H9 (cell line): ENCODE measurements around the gene ARHGAP4. TPM values are rescaled to one million over a fixed set of nuclear protein-coding genes. Genes with fewer than 3 reads are reported as not detected.

Experiments used
- DNase-seq: peaks from one replicate; pipeline ENCODE4 v3.0.0-alpha.2; 2017
- H2AFZ ChIP-seq: one replicate; pipeline ENCODE4 v1.6.1; 2013; ENCODE audit warnings: mild to moderate bottlenecking, low read length, control low read depth, moderate library complexity
- H2AK5ac ChIP-seq: 2 replicates; pipeline ENCODE4 v1.6.1; 2013; ENCODE audit warnings: low read length, control low read depth, mixed read lengths; ENCODE audit not compliant: insufficient read length
- H2BK120ac ChIP-seq: one replicate; pipeline ENCODE4 v1.6.1; 2013; ENCODE audit warnings: low read depth, mild to moderate bottlenecking, low read length, control low read depth, inconsistent platforms; ENCODE audit not compliant: poor library complexity, severe bottlenecking
- H2BK12ac ChIP-seq: 2 replicates; pipeline ENCODE4 v1.6.1; 2013; ENCODE audit warnings: low read length, control low read depth, mixed read lengths, low read depth; ENCODE audit not compliant: insufficient read length
- H2BK15ac ChIP-seq: 2 replicates; pipeline ENCODE4 v1.6.1; 2013; ENCODE audit warnings: low read depth, low read length, control low read depth
- H2BK20ac ChIP-seq: one replicate; pipeline ENCODE4 v1.6.1; 2013; ENCODE audit warnings: low read depth, mild to moderate bottlenecking, low read length, control low read depth, inconsistent platforms; ENCODE audit not compliant: poor library complexity, severe bottlenecking
- H2BK5ac ChIP-seq: 2 replicates; pipeline ENCODE4 v1.6.1; 2013; ENCODE audit warnings: low read length, control low read depth, mixed read lengths; ENCODE audit not compliant: insufficient read length
- H3K14ac ChIP-seq: 2 replicates; pipeline ENCODE4 v1.6.1; 2013; ENCODE audit warnings: low read length, control low read depth; ENCODE audit not compliant: insufficient read depth
- H3K18ac ChIP-seq: 2 replicates; pipeline ENCODE4 v1.6.1; 2013; ENCODE audit warnings: low read depth, mild to moderate bottlenecking, mixed read lengths, low read length, control low read depth; ENCODE audit not compliant: insufficient read length
- H3K23ac ChIP-seq: 2 replicates; pipeline ENCODE4 v1.6.1; 2013; ENCODE audit warnings: low read length, control low read depth, mixed read lengths, low read depth; ENCODE audit not compliant: insufficient read length
- H3K23me2 ChIP-seq: 2 replicates; pipeline ENCODE4 v1.6.1; 2013; ENCODE audit warnings: low read depth, mild to moderate bottlenecking, mixed read lengths, low read length, control low read depth; ENCODE audit not compliant: insufficient read length, poor library complexity, severe bottlenecking
- H3K27ac ChIP-seq: 2 replicates; pipeline ENCODE4 v1.5.1; 2013; ENCODE audit warnings: low read length, control low read depth, mixed read lengths, low read depth; ENCODE audit not compliant: insufficient read length
- H3K27me3 ChIP-seq: 2 replicates; pipeline ENCODE4 v1.6.1; 2013; ENCODE audit warnings: low read length, control low read depth, inconsistent platforms; ENCODE audit not compliant: insufficient read depth
- H3K4ac ChIP-seq: 2 replicates; pipeline ENCODE4 v1.6.1; 2013; ENCODE audit warnings: low read depth, mild to moderate bottlenecking, control low read depth, inconsistent platforms, low read length, moderate library complexity
- H3K4me1 ChIP-seq: 2 replicates; pipeline ENCODE4 v1.6.1; 2013; ENCODE audit warnings: low read length, control low read depth, inconsistent platforms; ENCODE audit not compliant: insufficient read depth
- H3K4me2 ChIP-seq: 2 replicates; pipeline ENCODE4 v1.6.1; 2013; ENCODE audit warnings: low read length, control low read depth, mixed read lengths; ENCODE audit not compliant: insufficient read length, insufficient read depth
- H3K56ac ChIP-seq: 2 replicates; pipeline ENCODE4 v1.6.1; 2013; ENCODE audit warnings: low read depth, mild to moderate bottlenecking, mixed read lengths, low read length, control low read depth; ENCODE audit not compliant: insufficient read length
- H3K79me1 ChIP-seq: 2 replicates; pipeline ENCODE4 v1.6.1; 2013; ENCODE audit warnings: low read depth, mild to moderate bottlenecking, moderate library complexity, low read length, control low read depth, inconsistent platforms; ENCODE audit not compliant: insufficient read depth, poor library complexity, severe bottlenecking
- H3K79me2 ChIP-seq: 2 replicates; pipeline ENCODE4 v1.6.1; 2013; ENCODE audit warnings: low read length, control low read depth, inconsistent platforms; ENCODE audit not compliant: insufficient read depth
- H3K9ac ChIP-seq: 2 replicates; pipeline ENCODE4 v1.6.1; 2013; ENCODE audit warnings: low read length, control low read depth, mixed read lengths; ENCODE audit not compliant: insufficient read length; ENCODE audit errors: extremely low read depth
- H3K9me3 ChIP-seq: one replicate; pipeline ENCODE4 v1.6.1; 2013; ENCODE audit warnings: low read depth, low read length, inconsistent platforms; ENCODE audit not compliant: control insufficient read depth
- H3T11ph ChIP-seq: one replicate; pipeline ENCODE4 v1.6.1; 2013; ENCODE audit warnings: mild to moderate bottlenecking, low read length, control low read depth, inconsistent platforms
- H4K20me1 ChIP-seq: one replicate; pipeline ENCODE4 v1.6.1; 2013; ENCODE audit not compliant: control insufficient read depth, insufficient read length, insufficient read depth
- H4K5ac ChIP-seq: 2 replicates; pipeline ENCODE4 v1.6.1; 2013; ENCODE audit warnings: low read depth, mild to moderate bottlenecking, mixed read lengths, low read length, control low read depth; ENCODE audit not compliant: insufficient read length
- H4K8ac ChIP-seq: replicated peaks from 2 replicates; pipeline ENCODE4 v1.6.1; 2013; ENCODE audit warnings: low read length, control low read depth, mixed read lengths, low read depth; ENCODE audit not compliant: insufficient read length
- H4K91ac ChIP-seq: 2 replicates; pipeline ENCODE4 v1.6.1; 2013; ENCODE audit warnings: low read depth, mild to moderate bottlenecking, moderate library complexity, mixed read lengths, low read length, control low read depth; ENCODE audit not compliant: insufficient read length
- H3K27ac Mint-ChIP-seq, 3 experiments: 2 replicates in 2 of 3; 3 replicates in 1 of 3; pipeline ENCODE4 v1.8.0; 2020 to 2021; ENCODE audit warnings: mixed read lengths in 3 of 3, mild to moderate bottlenecking in 1 of 3, moderate library complexity in 1 of 3
- H3K27me3 Mint-ChIP-seq: 2 replicates; pipeline ENCODE4 v1.8.0; 2021; ENCODE audit warnings: low read depth, mild to moderate bottlenecking, moderate library complexity, mixed read lengths
- H3K36me3 Mint-ChIP-seq, 3 experiments: 2 replicates in 2 of 3; 3 replicates in 1 of 3; pipeline ENCODE4 v1.8.0; 2020 to 2021; ENCODE audit warnings: low read depth in 3 of 3, mixed read lengths in 3 of 3; ENCODE audit not compliant: insufficient read depth in 1 of 3
- H3K4me1 Mint-ChIP-seq, 2 experiments: 2 replicates each; pipeline ENCODE4 v1.8.0; 2020; ENCODE audit warnings: mixed read lengths in 2 of 2
- H3K4me3 Mint-ChIP-seq, 2 experiments: 2 replicates in 1 of 2; 3 replicates in 1 of 2; pipeline ENCODE4 v1.8.0; 2020 to 2021; ENCODE audit warnings: mild to moderate bottlenecking in 2 of 2, mixed read lengths in 2 of 2, moderate library complexity in 1 of 2
- H3K9me3 Mint-ChIP-seq, 2 experiments: 2 replicates in 1 of 2; 3 replicates in 1 of 2; pipeline ENCODE4 v1.8.0; 2020; ENCODE audit warnings: mild to moderate bottlenecking in 2 of 2, mixed read lengths in 2 of 2, moderate library complexity in 1 of 2
- CTCF ChIP-seq: fragments of 200-600 bp; sonication (generic); conservative IDR thresholded peaks from 3 replicates; pipeline ENCODE4 v1.8.0; 2021; ENCODE audit warnings: antibody characterized with exemption, mild to moderate bottlenecking
- WGBS: extraction: QIAGEN DNeasy Blood & Tissue Kit; methylation state at CpG from one replicate; pipeline ENCODE4 v1.1.7; 2013; ENCODE audit warnings: missing lambda C conversion rate, low lambda C conversion rate, mixed read lengths; ENCODE audit not compliant: insufficient read length; ENCODE audit errors: extremely low coverage; 5-methylcytosine and 5-hydroxymethylcytosine counted together
- total RNA-seq: library from RNA; stranded (reverse); gene quantifications from 2 replicates; pipeline ENCODE4 v1.2.1, GENCODE V29; 2021

ARHGAP4 gene
- total RNA-seq, 1 experiment from 2014 or later: 37.8 TPM

GRCh38 chrX:153903238-153903980 is 22.7 kb downstream of the ARHGAP4 start:
- Histone ChIP-seq H3K27me3 (no peaks in the 10 kb centered on the region), H3K27ac (no peak overlapping the region), H3K9me3 (peaks cover 6% of the 10 kb centered on the region), H3K79me1 (no peaks in the 10 kb centered on the region), H3K4me1 (no peaks in the 10 kb centered on the region), H4K20me1 (no peaks in the 10 kb centered on the region), H3K14ac (0 out of 2 replicates have a peak overlapping the region, but pooled peaks have one; percentile 6), H3K79me2 (no peaks in the 10 kb centered on the region), H4K91ac (no peak overlapping the region), H3K4me2 (no peak overlapping the region), H3K56ac (no peak overlapping the region), H3K23ac (no peak overlapping the region), H2BK15ac (no peak overlapping the region), H3T11ph (no peak overlapping the region), H2BK5ac (no peak overlapping the region), H2AFZ (no peak overlapping the region), H3K18ac (peak overlapping the region; percentile 77), H3K9ac (no peak overlapping the region), H2BK120ac (no peak overlapping the region), H4K5ac (no peak overlapping the region), H4K8ac (no peak overlapping the region), H2BK20ac (no peak overlapping the region), H3K4ac (no peak overlapping the region), H3K23me2 (no peaks in the 10 kb centered on the region), H2AK5ac (no peak overlapping the region), H2BK12ac (no peak overlapping the region)
- Mint-ChIP-seq H3K36me3 (peaks cover under 1 to 14% (median 4%) of the 10 kb centered on the region in 3 experiments; a peak in 5 of 7 replicates), H3K4me1 (peaks cover 5 to 22% of the 10 kb centered on the region in 2 experiments), H3K9me3 (peaks cover 63 to 65% of the 10 kb centered on the region in 2 experiments), H3K27ac (peak overlapping the region in 1 of 3 experiments; percentile 34; a peak in 3 of 7 replicates), H3K4me3 (no peak overlapping the region), H3K27me3 (peaks cover 4% of the 10 kb centered on the region; the same call in 1 of the 2 replicates)
- peak; percentile 24 for DNase-seq
- no CpG with 5 or more reads among the region's 18 CpGs for WGBS
- no peak for TF ChIP-seq CTCF
